HepG2 (cell line): Measurements from ENCODE around the gene DNAJB11.

ENCODE experiments used
- ATF3 ChIP-seq: sonication (generic); formaldehyde crosslinking; IDR thresholded peaks from 2 replicates; pipeline ENCODE4 v1.4.0; 2020; ENCODE audit warnings: missing genetic modification reagents
- CTCF ChIP-seq: sonication (generic); formaldehyde crosslinking; IDR thresholded peaks from 2 replicates; pipeline ENCODE4 v1.5.0; 2020; ENCODE audit warnings: mild to moderate bottlenecking, missing genetic modification reagents, moderate library complexity
- PBX3 ChIP-seq: sonication (generic); formaldehyde crosslinking; IDR thresholded peaks from 2 replicates; pipeline ENCODE4 v1.8.1; 2023; ENCODE audit warnings: missing genetic modification reagents, inconsistent platforms, borderline replicate concordance
- POLR2AphosphoS5 ChIP-seq: IDR thresholded peaks from 2 replicates; pipeline ENCODE4 v1.6.1; 2012; ENCODE audit warnings: low read depth, low read length
- ZNF274 ChIP-seq: sonication (generic); formaldehyde crosslinking; IDR thresholded peaks from 2 replicates; pipeline ENCODE4 v1.5.1; 2020; ENCODE audit warnings: mild to moderate bottlenecking, missing genetic modification reagents

GRCh38 chr3:186540835-186541226 is 29.7 kb upstream of the DNAJB11 start:
- TF ChIP-seq PBX3 (CRISPR knock-in tag) = no peak
- TF ChIP-seq ZNF274 (CRISPR knock-in tag) = no peak
- no peak for TF ChIP-seq POLR2AphosphoS5
- no peak for TF ChIP-seq ATF3 (CRISPR knock-in tag)
- TF ChIP-seq CTCF (CRISPR knock-in tag) = no peak
